ENCODE measurements around the gene SAMD4B. TPM values are rescaled to one million over a fixed set of nuclear protein-coding genes. Genes with fewer than 3 reads are reported as not detected.
"Not testable (repeated sequence)": the region's sequence is repeated elsewhere in the genome, so short reads cannot be mapped to it uniquely, and the experiment has no call there.

SAMD4B gene
- total RNA-seq, 1 donor from 2014 or later, result 123 TPM

GRCh38 chr19:39304701-39305571, 37.3 kb upstream of the SAMD4B start:
- no peak overlapping the region for H3K4me3 ChIP-seq (ENCODE audit: low read depth, low read length)
- peaks cover 44% of the 10 kb centered on the region for H3K27me3 ChIP-seq (ENCODE audit: control insufficient read depth, insufficient read depth, low read length)
- no peak for DNase-seq (ENCODE audit: low read depth)
- no peak for TF ChIP-seq CTCF (IDR thresholded peaks at IDR 0.05; ENCODE audit: insufficient read depth, low read length, poor library complexity, severe bottlenecking)
- no peaks in the 10 kb centered on the region for H3K36me3 ChIP-seq (ENCODE audit: control insufficient read depth, insufficient read depth, low read length)

DNA sequence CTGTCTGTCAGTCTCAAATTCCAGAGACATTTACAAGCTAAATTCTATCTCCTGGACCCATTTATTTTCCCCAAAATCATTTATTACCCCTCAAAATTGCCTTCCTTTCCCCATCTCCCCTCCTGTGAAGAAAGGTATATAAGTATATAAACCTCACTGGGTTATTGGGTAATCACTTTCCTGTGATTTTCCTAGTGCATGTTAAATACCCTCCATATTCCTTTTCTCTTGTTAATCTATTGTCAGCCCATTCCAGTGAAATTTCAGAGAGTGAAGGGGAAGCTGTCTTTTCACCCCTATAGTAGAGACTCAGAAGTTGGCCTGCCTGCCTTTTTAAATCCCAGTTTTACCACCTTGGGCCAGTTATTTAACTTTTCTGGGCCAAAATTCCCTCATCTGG, 36.1 kb upstream of the SAMD4B start:
- TF ChIP-seq CTCF (IDR thresholded peaks at IDR 0.05; ENCODE audit: insufficient read depth, low read length, poor library complexity, severe bottlenecking), result no peak
- DNase-seq (ENCODE audit: low read depth), result no peak
- no peak overlapping the region for H3K4me3 ChIP-seq (ENCODE audit: low read depth, low read length)
- no peaks in the 10 kb centered on the region for H3K36me3 ChIP-seq (ENCODE audit: control insufficient read depth, insufficient read depth, low read length)
- peaks cover 44% of the 10 kb centered on the region for H3K27me3 ChIP-seq (ENCODE audit: control insufficient read depth, insufficient read depth, low read length)

DNA sequence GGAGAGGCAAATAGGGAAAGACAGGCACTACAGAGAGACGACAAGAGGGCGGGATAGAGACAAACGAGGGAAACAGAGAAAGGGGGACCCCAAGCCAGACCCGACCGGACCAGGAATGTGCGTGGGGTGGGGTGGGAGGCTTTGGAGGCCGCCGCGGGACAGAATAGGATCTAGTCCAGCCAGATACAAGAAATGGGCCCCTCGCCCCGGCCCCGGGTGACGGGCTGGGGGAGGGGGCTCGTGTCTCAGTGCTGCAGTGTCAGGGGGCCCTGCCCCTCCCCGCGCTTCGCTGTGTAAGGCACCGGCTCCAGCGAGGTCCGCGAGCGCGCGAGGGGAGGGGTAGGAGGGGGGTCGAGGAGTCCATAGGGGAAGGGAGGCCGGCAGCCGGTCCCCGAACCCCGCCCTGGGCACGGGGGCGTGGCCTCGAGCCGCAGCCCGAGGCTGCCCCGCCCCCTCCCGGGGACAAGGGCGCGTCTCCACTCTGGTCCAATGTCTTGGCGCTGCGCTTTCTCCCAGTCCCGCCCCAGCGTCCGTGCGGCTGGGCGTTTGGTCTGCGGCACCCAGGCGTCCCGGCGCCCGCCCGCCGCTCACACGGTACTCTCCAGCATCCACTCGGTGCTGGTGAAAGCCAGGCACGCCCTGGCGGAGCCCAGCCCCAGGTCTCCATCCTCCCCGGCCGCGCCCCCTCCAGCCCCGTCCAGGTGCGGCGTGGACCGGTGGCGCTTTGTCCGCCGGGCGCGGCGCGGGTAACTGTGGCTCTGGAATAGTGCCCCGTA, 35.0 kb upstream of the SAMD4B start:
- no peaks in the 10 kb centered on the region for H3K36me3 ChIP-seq (ENCODE audit: control insufficient read depth, insufficient read depth, low read length)
- no peak for TF ChIP-seq CTCF (IDR thresholded peaks at IDR 0.05; ENCODE audit: insufficient read depth, low read length, poor library complexity, severe bottlenecking)
- peaks cover 42% of the 10 kb centered on the region for H3K27me3 ChIP-seq (ENCODE audit: control insufficient read depth, insufficient read depth, low read length)
- no peak for DNase-seq (ENCODE audit: low read depth)
- no peak overlapping the region for H3K4me3 ChIP-seq (ENCODE audit: low read depth, low read length)

- Histone ChIP-seq H3K4me3 (ENCODE audit: low read depth, low read length) (no peak overlapping the region), H3K36me3 (ENCODE audit: control insufficient read depth, insufficient read depth, low read length) (no peaks in the 10 kb centered on the region), H3K27me3 (ENCODE audit: control insufficient read depth, insufficient read depth, low read length) (peaks cover 42% of the 10 kb centered on the region)
- no peak for TF ChIP-seq CTCF (IDR thresholded peaks at IDR 0.05; ENCODE audit: insufficient read depth, low read length, poor library complexity, severe bottlenecking)
- no peak for DNase-seq (ENCODE audit: low read depth)
Observed at GRCh38 chr19:39307822-39308530, 34.2 kb upstream of the SAMD4B start.

DNA sequence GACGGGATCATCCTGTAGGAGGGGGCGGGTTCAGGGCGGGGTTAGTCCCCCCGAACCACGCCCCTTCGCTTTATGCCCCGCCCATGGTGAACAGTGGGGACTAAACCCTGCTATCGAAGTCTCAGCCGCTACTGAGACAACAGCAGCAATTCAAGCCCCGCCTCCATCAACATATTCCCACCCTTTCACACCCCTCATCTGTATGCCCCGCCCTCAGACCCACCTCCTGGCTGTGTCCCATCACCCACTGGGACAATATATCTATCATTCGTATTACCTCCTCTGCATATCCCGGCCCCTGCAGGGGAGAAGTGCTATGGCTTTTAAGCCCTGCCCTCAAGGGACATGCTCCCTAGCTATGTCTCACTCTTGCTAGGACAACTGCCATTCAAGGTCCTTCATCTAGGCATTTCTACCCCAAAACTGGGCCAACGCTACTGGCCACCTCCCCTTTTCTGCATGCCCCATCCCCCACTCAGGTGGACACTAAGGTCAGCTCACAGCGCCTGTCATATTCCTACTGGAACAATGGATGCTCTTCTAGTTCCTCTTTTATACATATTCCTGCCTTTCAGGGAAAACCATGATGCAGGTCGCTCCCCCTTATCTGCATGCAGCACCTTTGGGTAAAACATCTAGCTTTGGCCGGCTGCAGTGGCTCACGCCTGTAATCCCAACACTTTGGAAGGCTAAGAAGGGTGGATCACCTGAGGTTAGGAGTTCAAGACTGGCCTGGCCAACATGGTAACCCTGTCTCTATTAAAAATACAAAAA, 33.5 kb upstream of the SAMD4B start:
- no peaks in the 10 kb centered on the region for H3K36me3 ChIP-seq (ENCODE audit: control insufficient read depth, insufficient read depth, low read length)
- H3K4me3 ChIP-seq (ENCODE audit: low read depth, low read length), result no peak overlapping the region
- no peak for DNase-seq (ENCODE audit: low read depth)
- no peak for TF ChIP-seq CTCF (IDR thresholded peaks at IDR 0.05; ENCODE audit: insufficient read depth, low read length, poor library complexity, severe bottlenecking)
- peaks cover 42% of the 10 kb centered on the region for H3K27me3 ChIP-seq (ENCODE audit: control insufficient read depth, insufficient read depth, low read length)

GRCh38 chr19:39309305-39309670, 32.9 kb upstream of the SAMD4B start:
- H3K27me3 ChIP-seq (ENCODE audit: control insufficient read depth, insufficient read depth, low read length), result peaks cover 39% of the 10 kb centered on the region
- not testable (repeated sequence) for H3K4me3 ChIP-seq (ENCODE audit: low read depth, low read length); H3K36me3 ChIP-seq (ENCODE audit: control insufficient read depth, insufficient read depth, low read length); DNase-seq (ENCODE audit: low read depth)

Data from kidney epithelial cell (primary cell).